Measurements from ENCODE around the gene GPS1.

GPS1 gene

DNA sequence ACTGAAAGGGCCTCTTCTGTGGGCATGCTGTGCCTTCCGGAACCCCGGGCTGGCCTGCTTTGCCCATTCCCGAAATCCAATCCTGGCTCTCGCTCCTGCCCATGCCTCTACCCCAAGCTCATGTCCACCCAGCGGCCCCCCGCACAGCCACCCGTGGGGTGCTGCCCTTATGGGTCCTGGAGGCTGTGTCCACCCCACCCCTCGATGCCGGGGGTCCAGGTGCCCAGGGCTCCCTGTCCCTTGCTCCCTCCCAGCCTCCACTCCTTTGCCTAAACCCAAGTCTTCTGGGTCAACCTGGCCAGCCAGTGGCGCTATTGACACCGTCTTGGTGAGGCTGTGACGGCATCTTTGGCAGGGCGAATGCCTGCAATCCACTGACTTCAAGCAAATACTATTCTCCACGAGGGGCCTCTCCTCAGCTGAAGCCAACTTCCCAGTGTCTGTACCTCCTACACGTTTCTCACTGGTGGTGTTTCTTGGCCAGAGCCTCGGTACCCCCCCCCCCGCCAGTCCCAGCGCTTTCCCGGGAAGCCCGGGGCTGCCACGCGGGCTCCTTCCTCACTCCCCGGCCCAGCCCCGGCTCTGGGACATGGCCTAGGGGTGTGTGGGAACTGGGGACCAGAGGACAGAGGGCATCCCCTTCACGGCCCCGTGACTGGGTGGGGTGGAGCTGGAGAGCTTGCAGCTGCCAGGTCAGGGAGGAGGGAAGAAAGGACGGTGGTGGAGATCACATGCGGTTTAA is 26.1 kb downstream of the GPS1 start:
- no peak overlapping the region for H3K4me3 ChIP-seq (replicated peaks; ENCODE audit: low read depth, low read length)
- TF ChIP-seq, protein P1, sequence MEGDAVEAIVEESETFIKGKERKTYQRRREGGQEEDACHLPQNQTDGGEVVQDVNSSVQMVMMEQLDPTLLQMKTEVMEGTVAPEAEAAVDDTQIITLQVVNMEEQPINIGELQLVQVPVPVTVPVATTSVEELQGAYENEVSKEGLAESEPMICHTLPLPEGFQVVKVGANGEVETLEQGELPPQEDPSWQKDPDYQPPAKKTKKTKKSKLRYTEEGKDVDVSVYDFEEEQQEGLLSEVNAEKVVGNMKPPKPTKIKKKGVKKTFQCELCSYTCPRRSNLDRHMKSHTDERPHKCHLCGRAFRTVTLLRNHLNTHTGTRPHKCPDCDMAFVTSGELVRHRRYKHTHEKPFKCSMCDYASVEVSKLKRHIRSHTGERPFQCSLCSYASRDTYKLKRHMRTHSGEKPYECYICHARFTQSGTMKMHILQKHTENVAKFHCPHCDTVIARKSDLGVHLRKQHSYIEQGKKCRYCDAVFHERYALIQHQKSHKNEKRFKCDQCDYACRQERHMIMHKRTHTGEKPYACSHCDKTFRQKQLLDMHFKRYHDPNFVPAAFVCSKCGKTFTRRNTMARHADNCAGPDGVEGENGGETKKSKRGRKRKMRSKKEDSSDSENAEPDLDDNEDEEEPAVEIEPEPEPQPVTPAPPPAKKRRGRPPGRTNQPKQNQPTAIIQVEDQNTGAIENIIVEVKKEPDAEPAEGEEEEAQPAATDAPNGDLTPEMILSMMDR (IDR thresholded peaks at IDR 0.05; ENCODE audit: insufficient read depth, low read length, poor library complexity, severe bottlenecking), result no peak
- no peak for DNase-seq (ENCODE audit: extremely low read depth, insufficient read length)

DNA sequence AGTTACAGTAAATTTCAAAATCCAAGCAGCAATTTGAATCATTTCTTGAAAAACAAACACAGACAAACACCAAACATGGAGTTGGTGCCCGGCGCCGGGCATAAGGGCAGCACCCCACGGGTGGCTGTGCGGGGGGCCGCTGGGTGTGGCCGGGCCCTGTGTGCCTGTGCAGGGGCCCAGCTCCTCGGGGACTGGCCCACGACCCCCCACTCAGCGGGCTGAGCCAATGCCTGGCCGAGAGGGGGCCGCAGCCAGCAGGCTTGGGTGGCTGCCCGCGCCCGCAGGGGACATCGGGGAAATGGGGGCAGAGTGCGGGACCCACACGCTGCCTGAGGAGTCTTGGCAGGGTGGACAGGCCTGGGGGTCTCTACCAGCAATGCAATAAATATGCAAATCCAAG is 26.7 kb downstream of the GPS1 start:
- H3K27me3 ChIP-seq (replicated peaks; ENCODE audit: control insufficient read depth, insufficient read depth, low read length), result no peaks in the 10 kb centered on the region
- DNase-seq (ENCODE audit: extremely low read depth, insufficient read length), result no peak
- TF ChIP-seq, protein P1 (IDR thresholded peaks at IDR 0.05; ENCODE audit: insufficient read depth, low read length, poor library complexity, severe bottlenecking), result no peak
- H3K36me3 ChIP-seq (ENCODE audit: control insufficient read depth, insufficient read depth, low read length), result peaks cover 40% of the 10 kb centered on the region
- H3K4me3 ChIP-seq (replicated peaks; ENCODE audit: low read depth, low read length), result no peak overlapping the region

More for the DNA sequence above, 26.1 kb downstream of the GPS1 start:
- Histone ChIP-seq H3K36me3 (ENCODE audit: control insufficient read depth, insufficient read depth, low read length) (peaks cover 34% of the 10 kb centered on the region), H3K27me3 (replicated peaks; ENCODE audit: control insufficient read depth, insufficient read depth, low read length) (no peaks in the 10 kb centered on the region)

DNA sequence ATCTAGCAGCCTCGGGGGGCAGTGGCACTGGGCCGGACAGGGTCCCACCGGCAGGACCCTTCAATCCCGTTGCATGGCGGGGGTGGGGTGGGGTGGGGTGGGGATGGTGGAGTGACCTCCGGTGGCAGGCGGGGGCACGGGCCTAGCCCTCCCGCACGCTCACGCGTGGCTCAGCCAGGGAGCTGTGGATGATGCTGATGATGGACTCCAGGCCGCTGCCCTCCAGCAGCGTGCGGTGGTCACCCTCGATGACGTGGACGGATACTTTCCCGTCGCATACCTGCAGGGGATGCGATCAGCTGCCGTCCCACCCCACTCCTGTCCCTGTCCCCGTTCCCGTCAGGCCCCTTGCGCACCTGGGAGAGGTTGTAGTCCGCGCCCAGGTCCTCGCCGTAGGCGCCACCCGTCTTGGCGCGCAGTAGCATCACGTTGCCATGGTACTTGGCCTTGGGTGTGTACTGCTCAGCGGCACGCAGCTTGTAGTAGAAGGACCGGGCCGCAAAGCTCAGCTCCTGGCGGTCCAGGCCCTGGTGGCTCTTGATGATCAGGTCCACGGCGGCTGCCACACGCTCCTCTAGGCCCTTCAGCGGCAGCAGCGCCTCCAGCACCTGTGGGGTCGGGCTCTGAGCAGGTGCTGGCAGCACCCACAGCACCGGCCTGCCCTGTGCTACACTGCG is 27.4 kb downstream of the GPS1 start:
- Histone ChIP-seq H3K36me3 (ENCODE audit: control insufficient read depth, insufficient read depth, low read length) (peaks cover 47% of the 10 kb centered on the region), H3K4me3 (replicated peaks; ENCODE audit: low read depth, low read length) (no peak overlapping the region), H3K27me3 (replicated peaks; ENCODE audit: control insufficient read depth, insufficient read depth, low read length) (no peaks in the 10 kb centered on the region)
- DNase-seq (ENCODE audit: extremely low read depth, insufficient read length), result no peak
- TF ChIP-seq, protein P1 (IDR thresholded peaks at IDR 0.05; ENCODE audit: insufficient read depth, low read length, poor library complexity, severe bottlenecking), result no peak

DNA sequence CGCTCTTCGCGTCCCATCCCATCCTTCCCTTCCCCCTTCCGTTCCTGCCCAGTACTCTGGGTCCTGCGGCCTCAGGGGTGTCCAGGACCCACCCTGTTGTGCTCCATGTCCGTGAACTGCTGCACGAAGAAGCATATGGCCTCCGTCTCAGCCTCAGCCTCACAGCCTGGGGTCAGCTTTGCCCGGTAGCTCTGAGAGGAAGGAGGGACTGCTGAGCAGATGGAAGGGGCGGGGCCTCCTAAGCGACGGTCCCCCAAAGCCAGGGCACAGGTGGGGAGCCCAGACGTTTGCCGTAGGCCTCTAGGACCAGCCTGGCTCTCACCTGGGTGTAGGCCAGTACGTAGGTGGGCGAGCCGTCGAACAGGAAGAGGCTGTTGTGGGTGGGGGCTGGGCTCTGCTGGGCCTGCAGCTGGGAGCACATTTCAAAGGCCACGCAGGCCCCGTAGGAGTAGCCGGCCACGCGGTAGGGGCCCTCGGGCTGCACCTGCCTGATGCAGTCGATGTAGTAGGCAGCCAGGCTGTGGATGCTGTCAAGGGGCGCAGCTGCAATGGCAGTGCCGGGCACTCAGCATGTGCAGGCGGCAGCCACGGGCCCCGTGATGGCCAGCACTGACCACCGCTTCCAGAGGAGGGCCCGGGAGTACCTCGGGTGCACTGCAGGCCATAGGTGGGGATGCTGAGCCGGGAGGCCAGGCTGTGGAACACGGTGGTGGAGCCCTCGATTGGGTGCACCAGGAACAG is 28.5 kb downstream of the GPS1 start:
- Histone ChIP-seq H3K4me3 (replicated peaks; ENCODE audit: low read depth, low read length) (no peak overlapping the region), H3K27me3 (replicated peaks; ENCODE audit: control insufficient read depth, insufficient read depth, low read length) (no peaks in the 10 kb centered on the region), H3K36me3 (ENCODE audit: control insufficient read depth, insufficient read depth, low read length) (peaks cover 52% of the 10 kb centered on the region)
- TF ChIP-seq, protein P1 (IDR thresholded peaks at IDR 0.05; ENCODE audit: insufficient read depth, low read length, poor library complexity, severe bottlenecking), result no peak
- no peak for DNase-seq (ENCODE audit: extremely low read depth, insufficient read length)

DNA sequence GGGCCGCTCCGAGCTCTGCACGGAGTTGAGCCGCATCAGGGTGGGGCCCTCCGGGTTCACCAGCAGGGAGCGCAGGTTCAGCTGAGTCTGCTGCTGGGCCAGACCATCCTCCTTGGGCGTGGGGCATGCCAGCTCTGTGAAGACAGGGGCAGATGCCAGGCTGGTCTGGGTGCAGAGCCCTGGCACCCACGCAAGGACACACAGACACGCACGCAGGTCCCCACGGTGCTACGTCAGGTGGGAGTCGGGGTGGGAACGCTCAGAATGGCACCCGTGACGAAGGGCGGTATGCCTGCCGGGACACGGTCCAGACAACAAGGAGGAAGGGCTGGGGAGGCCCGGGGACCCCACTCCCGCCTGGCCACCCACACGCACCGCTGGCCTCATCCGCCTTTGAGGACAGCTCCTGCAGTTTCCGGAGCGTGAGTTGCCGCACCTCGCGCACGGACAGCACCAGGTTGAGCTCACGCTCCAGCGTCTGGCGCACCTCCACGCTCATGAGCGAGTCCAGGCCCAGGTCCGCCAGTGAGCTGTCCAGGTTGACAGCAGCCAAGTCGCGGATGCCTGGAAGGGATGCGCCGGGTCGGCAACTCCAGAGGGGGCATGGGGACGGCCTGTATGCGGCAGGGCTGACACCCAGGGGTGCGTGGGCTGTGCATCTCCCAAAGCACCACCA is 29.2 kb downstream of the GPS1 start:
- TF ChIP-seq, protein P1 (IDR thresholded peaks at IDR 0.05; ENCODE audit: insufficient read depth, low read length, poor library complexity, severe bottlenecking), result no peak
- H3K27me3 ChIP-seq (replicated peaks; ENCODE audit: control insufficient read depth, insufficient read depth, low read length), result no peaks in the 10 kb centered on the region
- no peak overlapping the region for H3K4me3 ChIP-seq (replicated peaks; ENCODE audit: low read depth, low read length)
- DNase-seq (ENCODE audit: extremely low read depth, insufficient read length), result no peak
- peaks cover 55% of the 10 kb centered on the region for H3K36me3 ChIP-seq (ENCODE audit: control insufficient read depth, insufficient read depth, low read length)
